Measurements from ENCODE around the gene C1orf174.

Gene C1orf174

GRCh38 chr1:3902571-3903091, 2.6 kb upstream of the C1orf174 start:
- no peaks in the 10 kb centered on the region for H3K36me3 ChIP-seq (ENCODE audit: insufficient read depth, low read length)
- peak overlapping the region; percentile 24 for H2AFZ ChIP-seq (ENCODE audit: low read length, unreplicated experiment)
- no peaks in the 10 kb centered on the region for H3K27me3 ChIP-seq (ENCODE audit: insufficient read depth, low read length)
- H3K4me1 ChIP-seq (ENCODE audit: control insufficient read depth, insufficient read depth, low read length, unreplicated experiment), result peaks cover 8% of the 10 kb centered on the region
- peaks cover 24% of the 10 kb centered on the region for H3K79me2 ChIP-seq (ENCODE audit: control insufficient read depth, insufficient read depth, low read length, unreplicated experiment)
- H3K4me3 ChIP-seq (ENCODE audit: low read depth, low read length), result no peak overlapping the region
- H3K27ac ChIP-seq (ENCODE audit: low read depth, low read length), result no peak overlapping the region

DNA sequence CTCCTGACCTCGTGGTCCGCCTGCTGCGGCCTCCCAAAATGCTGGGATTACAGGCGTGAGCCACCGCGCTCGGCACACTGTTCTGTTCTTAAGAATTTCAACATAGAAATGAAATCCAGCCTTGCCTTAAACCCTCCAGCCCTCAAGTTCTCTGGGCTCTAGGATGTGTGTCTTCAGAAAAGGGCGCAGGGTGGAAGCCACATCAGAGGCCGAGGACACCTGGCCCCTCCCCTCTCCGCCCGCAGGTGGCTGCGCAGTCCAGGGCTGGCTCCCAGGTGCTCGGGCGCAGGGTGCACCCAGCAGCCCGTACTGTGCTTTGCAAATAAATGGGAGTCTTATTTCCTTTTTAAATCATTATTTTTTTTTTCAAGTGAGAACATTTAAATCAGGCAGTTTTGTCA, 2.0 kb upstream of the C1orf174 start:
- no peaks in the 10 kb centered on the region for H3K36me3 ChIP-seq (ENCODE audit: insufficient read depth, low read length)
- H3K27me3 ChIP-seq (ENCODE audit: insufficient read depth, low read length), result no peaks in the 10 kb centered on the region
- peaks cover 29% of the 10 kb centered on the region for H3K79me2 ChIP-seq (ENCODE audit: control insufficient read depth, insufficient read depth, low read length, unreplicated experiment)
- H3K4me1 ChIP-seq (ENCODE audit: control insufficient read depth, insufficient read depth, low read length, unreplicated experiment), result peaks cover 8% of the 10 kb centered on the region
- H3K27ac ChIP-seq (ENCODE audit: low read depth, low read length), result no peak overlapping the region
- H3K4me3 ChIP-seq (ENCODE audit: low read depth, low read length), result no peak overlapping the region
- H2AFZ ChIP-seq (ENCODE audit: low read length, unreplicated experiment), result no peak overlapping the region

DNA sequence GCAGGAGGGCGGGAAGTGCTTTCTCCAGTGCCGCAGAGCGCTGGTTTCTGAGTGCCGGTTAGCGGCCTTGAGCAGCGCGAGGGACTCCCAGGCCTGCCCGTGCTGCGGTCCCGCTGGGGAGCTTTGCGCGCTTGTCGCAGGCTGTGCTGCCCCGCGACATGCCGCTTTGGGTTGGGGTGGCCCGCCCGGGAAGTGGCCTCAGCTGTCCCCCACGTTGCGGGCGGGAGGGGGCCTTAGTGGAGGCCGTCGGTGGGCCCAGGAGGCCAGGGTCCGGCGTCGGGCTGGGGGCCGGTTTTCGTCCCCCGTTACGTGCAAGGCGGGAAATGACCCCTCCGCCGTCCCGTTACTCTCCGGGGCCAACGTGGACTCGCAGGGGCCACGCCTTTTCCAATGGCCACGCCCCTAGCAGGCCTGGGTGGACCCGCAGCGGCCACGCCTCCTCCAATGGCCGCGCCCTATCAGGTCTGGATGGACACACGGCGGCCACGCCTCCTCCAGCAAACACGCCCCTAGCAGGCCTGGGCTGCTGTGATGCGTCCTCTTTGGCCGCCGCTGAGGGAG, 977 bp upstream of the C1orf174 start:
- Histone ChIP-seq H2AFZ (ENCODE audit: low read length, unreplicated experiment) (peak overlapping the region; percentile 91), H3K79me2 (ENCODE audit: control insufficient read depth, insufficient read depth, low read length, unreplicated experiment) (peaks cover 40% of the 10 kb centered on the region), H3K27me3 (ENCODE audit: insufficient read depth, low read length) (no peaks in the 10 kb centered on the region), H3K36me3 (ENCODE audit: insufficient read depth, low read length) (no peaks in the 10 kb centered on the region), H3K27ac (ENCODE audit: low read depth, low read length) (peak overlapping the region; percentile 92), H3K4me1 (ENCODE audit: control insufficient read depth, insufficient read depth, low read length, unreplicated experiment) (peaks cover 8% of the 10 kb centered on the region), H3K4me3 (ENCODE audit: low read depth, low read length) (peak overlapping the region; percentile 91)

DNA sequence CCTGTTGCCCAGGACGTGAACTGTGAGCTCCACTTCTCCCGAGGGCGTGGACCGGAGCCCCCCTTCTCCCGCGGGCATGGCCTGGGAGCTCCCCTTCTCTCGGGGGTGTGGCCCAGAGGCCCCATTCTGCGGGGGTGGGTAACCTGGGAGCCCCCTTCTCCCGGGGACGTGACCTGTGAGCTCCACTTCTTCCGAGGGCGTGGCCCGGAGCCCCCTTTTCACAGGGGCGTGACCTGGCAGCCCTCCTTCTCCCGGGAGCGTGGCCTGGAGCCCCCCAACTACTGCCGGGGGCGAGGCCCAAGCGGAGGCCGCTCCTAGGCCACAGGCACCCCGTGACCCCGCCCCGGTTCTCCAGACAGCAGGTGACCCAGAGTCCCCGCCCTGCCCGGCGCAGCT, 320 bp downstream of the C1orf174 start:
- Histone ChIP-seq H3K4me3 (ENCODE audit: low read depth, low read length) (peak overlapping the region; percentile 91), H3K4me1 (ENCODE audit: control insufficient read depth, insufficient read depth, low read length, unreplicated experiment) (peaks cover 8% of the 10 kb centered on the region), H3K27ac (ENCODE audit: low read depth, low read length) (peak overlapping the region; percentile 92), H3K36me3 (ENCODE audit: insufficient read depth, low read length) (no peaks in the 10 kb centered on the region), H3K79me2 (ENCODE audit: control insufficient read depth, insufficient read depth, low read length, unreplicated experiment) (peaks cover 53% of the 10 kb centered on the region), H3K27me3 (ENCODE audit: insufficient read depth, low read length) (no peaks in the 10 kb centered on the region), H2AFZ (ENCODE audit: low read length, unreplicated experiment) (peak overlapping the region; percentile 96)

GRCh38 chr1:3898994-3899753, 898 bp downstream of the C1orf174 start:
- peaks cover 8% of the 10 kb centered on the region for H3K4me1 ChIP-seq (ENCODE audit: control insufficient read depth, insufficient read depth, low read length, unreplicated experiment)
- no peaks in the 10 kb centered on the region for H3K36me3 ChIP-seq (ENCODE audit: insufficient read depth, low read length)
- peaks cover 55% of the 10 kb centered on the region for H3K79me2 ChIP-seq (ENCODE audit: control insufficient read depth, insufficient read depth, low read length, unreplicated experiment)
- H3K27me3 ChIP-seq (ENCODE audit: insufficient read depth, low read length), result no peaks in the 10 kb centered on the region
- H3K4me3 ChIP-seq (ENCODE audit: low read depth, low read length), result peak overlapping the region; percentile 91
- peak overlapping the region; percentile 92 for H3K27ac ChIP-seq (ENCODE audit: low read depth, low read length)
- H2AFZ ChIP-seq (ENCODE audit: low read length, unreplicated experiment), result peak overlapping the region; percentile 96

- no peaks in the 10 kb centered on the region for H3K27me3 ChIP-seq (ENCODE audit: insufficient read depth, low read length)
- H3K27ac ChIP-seq (ENCODE audit: low read depth, low read length), result no peak overlapping the region
- H3K4me3 ChIP-seq (ENCODE audit: low read depth, low read length), result peak overlapping the region; percentile 91; the same call in 1 of the 2 replicates
- H2AFZ ChIP-seq (ENCODE audit: low read length, unreplicated experiment), result no peak overlapping the region
- H3K4me1 ChIP-seq (ENCODE audit: control insufficient read depth, insufficient read depth, low read length, unreplicated experiment), result peaks cover 8% of the 10 kb centered on the region
- H3K36me3 ChIP-seq (ENCODE audit: insufficient read depth, low read length), result no peaks in the 10 kb centered on the region
- peaks cover 61% of the 10 kb centered on the region for H3K79me2 ChIP-seq (ENCODE audit: control insufficient read depth, insufficient read depth, low read length, unreplicated experiment)
Observed at GRCh38 chr1:3898475-3898735, 1.7 kb downstream of the C1orf174 start.

DNA sequence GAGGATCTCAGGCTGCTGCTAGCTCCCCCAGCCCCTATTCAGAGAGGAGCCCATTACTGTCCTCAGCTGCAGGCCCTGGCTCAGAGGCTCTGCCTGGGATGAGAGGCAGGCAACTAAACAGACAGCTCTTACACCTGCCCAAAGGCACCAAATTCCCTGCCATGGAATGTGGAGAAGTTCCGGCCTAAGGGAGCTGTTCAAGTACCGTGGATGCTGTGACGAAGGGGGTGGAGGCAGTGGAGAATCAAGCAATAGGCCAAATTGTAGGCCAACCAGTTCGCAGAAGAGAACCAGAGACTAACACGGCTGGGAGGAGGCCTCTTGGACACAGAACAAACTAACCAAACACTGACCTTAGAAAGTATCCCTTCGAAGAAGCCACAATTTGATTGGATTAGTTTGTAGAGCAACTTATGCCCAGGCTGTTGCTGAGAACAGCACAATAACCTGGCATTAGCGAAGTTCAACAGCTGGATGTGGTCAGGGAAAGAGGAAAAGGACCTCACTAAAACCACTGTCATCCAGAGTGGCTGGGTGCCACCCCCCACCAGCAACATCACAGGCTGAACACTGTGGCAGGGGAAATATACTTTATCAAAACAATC, 3.6 kb downstream of the C1orf174 start:
- Histone ChIP-seq H3K4me3 (ENCODE audit: low read depth, low read length) (no peak overlapping the region), H2AFZ (ENCODE audit: low read length, unreplicated experiment) (no peak overlapping the region), H3K4me1 (ENCODE audit: control insufficient read depth, insufficient read depth, low read length, unreplicated experiment) (peaks cover 8% of the 10 kb centered on the region), H3K79me2 (ENCODE audit: control insufficient read depth, insufficient read depth, low read length, unreplicated experiment) (peaks cover 67% of the 10 kb centered on the region), H3K27ac (ENCODE audit: low read depth, low read length) (no peak overlapping the region), H3K36me3 (ENCODE audit: insufficient read depth, low read length) (no peaks in the 10 kb centered on the region), H3K27me3 (ENCODE audit: insufficient read depth, low read length) (no peaks in the 10 kb centered on the region)

- no peak overlapping the region for H3K4me3 ChIP-seq (ENCODE audit: low read depth, low read length)
- H2AFZ ChIP-seq (ENCODE audit: low read length, unreplicated experiment), result no peak overlapping the region
- peaks cover 8% of the 10 kb centered on the region for H3K4me1 ChIP-seq (ENCODE audit: control insufficient read depth, insufficient read depth, low read length, unreplicated experiment)
- H3K27ac ChIP-seq (ENCODE audit: low read depth, low read length), result no peak overlapping the region
- no peaks in the 10 kb centered on the region for H3K27me3 ChIP-seq (ENCODE audit: insufficient read depth, low read length)
- no peaks in the 10 kb centered on the region for H3K36me3 ChIP-seq (ENCODE audit: insufficient read depth, low read length)
- H3K79me2 ChIP-seq (ENCODE audit: control insufficient read depth, insufficient read depth, low read length, unreplicated experiment), result peaks cover 67% of the 10 kb centered on the region
Observed at GRCh38 chr1:3895951-3896325, 4.1 kb downstream of the C1orf174 start.

DNA sequence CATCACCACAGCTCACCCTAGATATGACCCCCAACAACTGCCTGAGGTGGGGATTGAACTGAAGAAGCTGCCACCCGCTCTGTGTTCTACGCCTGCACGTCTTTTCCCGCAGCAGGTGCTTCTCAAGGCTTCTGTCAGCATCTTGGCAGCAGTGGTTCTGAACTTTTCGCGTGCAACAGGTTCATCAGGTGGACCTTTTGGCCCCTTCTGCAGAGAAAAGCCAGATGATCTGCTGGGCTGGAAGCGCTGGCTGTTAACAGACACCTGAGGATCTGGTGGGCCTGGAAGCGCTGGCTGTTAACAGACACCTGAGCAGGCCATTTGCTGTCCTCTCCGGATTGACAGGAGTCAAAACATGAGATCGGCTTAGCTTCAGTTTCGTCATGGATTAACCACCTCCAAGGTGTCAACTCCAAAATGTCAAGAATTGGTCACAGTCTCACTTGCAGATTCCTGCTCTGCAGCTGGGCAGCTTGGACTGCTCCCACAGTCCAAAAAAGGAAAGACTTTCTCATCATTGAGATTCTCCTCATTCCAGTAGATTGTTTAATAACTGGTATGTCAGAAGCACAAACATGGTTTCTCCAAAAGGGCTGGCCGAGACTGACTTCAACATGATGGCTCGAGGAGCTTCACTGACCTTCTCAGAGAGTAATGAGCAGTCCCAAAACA, 4.7 kb downstream of the C1orf174 start:
- Histone ChIP-seq H2AFZ (ENCODE audit: low read length, unreplicated experiment) (no peak overlapping the region), H3K79me2 (ENCODE audit: control insufficient read depth, insufficient read depth, low read length, unreplicated experiment) (peaks cover 72% of the 10 kb centered on the region), H3K4me1 (ENCODE audit: control insufficient read depth, insufficient read depth, low read length, unreplicated experiment) (peaks cover 8% of the 10 kb centered on the region), H3K36me3 (ENCODE audit: insufficient read depth, low read length) (peaks cover 2% of the 10 kb centered on the region; the same call in 1 of the 2 replicates), H3K27ac (ENCODE audit: low read depth, low read length) (no peak overlapping the region), H3K27me3 (ENCODE audit: insufficient read depth, low read length) (no peaks in the 10 kb centered on the region), H3K4me3 (ENCODE audit: low read depth, low read length) (no peak overlapping the region)

DNA sequence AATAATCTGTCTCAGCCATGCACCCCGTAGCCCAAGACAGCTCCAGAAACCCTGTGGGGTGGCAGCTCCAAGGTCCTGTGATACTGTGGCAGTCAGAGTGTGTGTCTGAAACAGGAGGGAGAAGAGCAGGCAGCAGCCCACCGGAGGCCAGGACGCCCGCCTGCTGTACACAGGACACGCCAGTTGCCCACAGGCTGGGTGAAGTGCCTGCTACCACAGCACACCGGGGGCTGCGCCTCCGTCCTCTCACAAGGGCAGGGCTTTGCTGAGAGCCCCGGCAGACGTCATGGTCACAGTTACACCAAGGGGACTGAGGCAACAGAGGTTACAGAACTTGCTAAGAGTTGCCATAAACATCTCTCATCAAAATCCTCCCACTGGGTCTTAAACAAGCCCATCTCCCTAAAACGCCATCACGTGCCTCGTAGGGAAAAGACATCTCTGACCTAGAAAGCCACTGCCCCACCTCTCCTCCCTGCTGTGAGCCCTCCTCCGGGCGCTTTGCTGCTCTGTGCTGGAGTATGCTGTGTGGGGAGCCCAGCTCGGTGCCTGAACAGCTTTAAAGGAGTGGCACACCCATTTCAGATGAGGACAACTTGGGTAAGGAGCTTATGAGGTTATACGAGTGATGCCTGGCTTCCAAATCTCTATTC, 5.3 kb downstream of the C1orf174 start:
- no peak overlapping the region for H3K4me3 ChIP-seq (ENCODE audit: low read depth, low read length)
- H3K4me1 ChIP-seq (ENCODE audit: control insufficient read depth, insufficient read depth, low read length, unreplicated experiment), result peaks cover 8% of the 10 kb centered on the region
- no peak overlapping the region for H2AFZ ChIP-seq (ENCODE audit: low read length, unreplicated experiment)
- H3K36me3 ChIP-seq (ENCODE audit: insufficient read depth, low read length), result peaks cover 3% of the 10 kb centered on the region; the same call in 1 of the 2 replicates
- H3K27me3 ChIP-seq (ENCODE audit: insufficient read depth, low read length), result no peaks in the 10 kb centered on the region
- H3K79me2 ChIP-seq (ENCODE audit: control insufficient read depth, insufficient read depth, low read length, unreplicated experiment), result peaks cover 69% of the 10 kb centered on the region
- H3K27ac ChIP-seq (ENCODE audit: low read depth, low read length), result no peak overlapping the region

All from ACC112 (cell line).